Subcutaneous adipose tissue (tissue), 4 donors: ENCODE results near the gene NCKAP1. TPM values are rescaled to one million over a fixed set of nuclear protein-coding genes. Genes with fewer than 3 reads are reported as not detected.

Experiments used
- total RNA-seq, 4 donors: library from RNA; depleted of rRNA; stranded (reverse); fragments of >200 nt; gene quantifications; one replicate each; pipeline ENCODE4 v1.1.0, GENCODE V29; 2016
- TF ChIP-seq, protein P1 (sequence below): fragments of 450-650 bp; IDR thresholded peaks from one replicate; pipeline ENCODE4 v1.5.1; 2016; ENCODE audit warnings: low read depth, mild to moderate bottlenecking, control low read depth, antibody characterized with exemption, moderate library complexity

Gene NCKAP1
- total RNA-seq, 4 donors from 2014 or later = 123 to 308 (median 157) TPM

DNA sequence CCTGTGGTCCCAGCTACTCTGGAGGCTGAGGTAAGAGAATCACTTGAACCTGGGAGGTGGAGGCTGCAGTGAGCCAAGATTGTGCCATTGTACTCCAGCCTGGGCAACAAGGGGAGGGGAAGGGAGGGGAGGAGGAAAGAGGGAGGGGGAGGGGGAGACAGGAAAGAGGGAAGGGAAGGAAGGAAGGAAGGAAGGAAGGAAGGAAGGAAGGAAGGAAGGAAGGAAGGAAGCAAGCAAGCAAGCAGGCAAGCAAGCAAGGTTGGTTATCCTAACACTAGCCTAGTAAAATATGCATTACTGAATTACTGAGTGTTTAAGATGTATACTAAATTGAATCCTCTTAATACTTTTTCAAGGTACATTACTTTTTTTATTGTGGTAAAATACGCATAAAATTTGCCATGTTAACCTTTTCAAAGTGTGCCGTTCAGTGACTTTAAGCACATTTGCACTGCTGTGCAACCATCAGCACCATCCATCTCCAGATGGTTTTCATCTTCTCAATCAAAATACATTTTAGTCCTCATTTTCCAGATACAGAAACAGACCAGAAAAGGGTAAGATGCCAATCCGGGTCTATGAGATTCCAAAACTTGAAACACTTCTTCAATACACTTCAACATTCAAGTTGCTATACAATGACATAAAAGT lies 28.9 kb downstream of the NCKAP1 start:
- TF ChIP-seq, protein P1, sequence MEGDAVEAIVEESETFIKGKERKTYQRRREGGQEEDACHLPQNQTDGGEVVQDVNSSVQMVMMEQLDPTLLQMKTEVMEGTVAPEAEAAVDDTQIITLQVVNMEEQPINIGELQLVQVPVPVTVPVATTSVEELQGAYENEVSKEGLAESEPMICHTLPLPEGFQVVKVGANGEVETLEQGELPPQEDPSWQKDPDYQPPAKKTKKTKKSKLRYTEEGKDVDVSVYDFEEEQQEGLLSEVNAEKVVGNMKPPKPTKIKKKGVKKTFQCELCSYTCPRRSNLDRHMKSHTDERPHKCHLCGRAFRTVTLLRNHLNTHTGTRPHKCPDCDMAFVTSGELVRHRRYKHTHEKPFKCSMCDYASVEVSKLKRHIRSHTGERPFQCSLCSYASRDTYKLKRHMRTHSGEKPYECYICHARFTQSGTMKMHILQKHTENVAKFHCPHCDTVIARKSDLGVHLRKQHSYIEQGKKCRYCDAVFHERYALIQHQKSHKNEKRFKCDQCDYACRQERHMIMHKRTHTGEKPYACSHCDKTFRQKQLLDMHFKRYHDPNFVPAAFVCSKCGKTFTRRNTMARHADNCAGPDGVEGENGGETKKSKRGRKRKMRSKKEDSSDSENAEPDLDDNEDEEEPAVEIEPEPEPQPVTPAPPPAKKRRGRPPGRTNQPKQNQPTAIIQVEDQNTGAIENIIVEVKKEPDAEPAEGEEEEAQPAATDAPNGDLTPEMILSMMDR = no peak

DNA sequence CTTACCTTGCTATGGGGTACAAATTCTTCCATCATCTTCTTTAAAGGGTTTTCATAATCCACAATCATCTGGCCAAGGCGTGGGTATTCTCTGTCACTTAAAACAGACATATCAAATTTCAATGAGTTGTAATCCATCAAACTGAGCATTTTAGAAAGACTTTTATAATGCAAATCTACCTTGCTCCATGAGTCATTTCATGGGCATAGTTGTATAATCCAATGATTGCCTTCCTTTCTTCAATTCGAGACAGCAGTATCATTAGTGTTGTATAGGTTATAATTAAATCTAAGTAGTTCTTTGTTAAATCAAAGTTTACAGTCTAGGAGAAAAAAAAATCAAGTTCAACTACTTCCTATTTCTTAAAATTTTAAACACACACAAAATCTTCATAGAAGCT lies 36.3 kb downstream of the NCKAP1 start:
- TF ChIP-seq, protein P1 = no peak

DNA sequence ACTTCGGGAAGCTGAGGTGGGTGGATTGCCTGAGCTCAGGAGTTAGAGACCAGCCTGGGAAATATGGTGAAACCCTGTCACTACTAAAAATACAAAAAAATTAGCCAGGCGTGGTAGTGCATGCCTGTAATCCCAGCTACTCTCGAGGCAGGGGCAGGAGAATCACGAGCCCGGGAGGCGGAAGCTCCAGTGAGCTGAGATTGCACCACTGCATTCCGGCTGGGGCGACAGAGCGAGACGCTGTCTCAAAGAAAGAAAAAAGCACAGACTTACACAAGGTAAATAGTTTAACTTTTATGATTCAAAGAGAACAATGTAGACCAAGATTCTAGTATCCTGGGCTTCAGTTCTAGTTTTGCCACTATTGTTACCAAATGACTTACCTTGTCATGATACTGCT lies 37.4 kb downstream of the NCKAP1 start:
- TF ChIP-seq, protein P1 = no peak

DNA sequence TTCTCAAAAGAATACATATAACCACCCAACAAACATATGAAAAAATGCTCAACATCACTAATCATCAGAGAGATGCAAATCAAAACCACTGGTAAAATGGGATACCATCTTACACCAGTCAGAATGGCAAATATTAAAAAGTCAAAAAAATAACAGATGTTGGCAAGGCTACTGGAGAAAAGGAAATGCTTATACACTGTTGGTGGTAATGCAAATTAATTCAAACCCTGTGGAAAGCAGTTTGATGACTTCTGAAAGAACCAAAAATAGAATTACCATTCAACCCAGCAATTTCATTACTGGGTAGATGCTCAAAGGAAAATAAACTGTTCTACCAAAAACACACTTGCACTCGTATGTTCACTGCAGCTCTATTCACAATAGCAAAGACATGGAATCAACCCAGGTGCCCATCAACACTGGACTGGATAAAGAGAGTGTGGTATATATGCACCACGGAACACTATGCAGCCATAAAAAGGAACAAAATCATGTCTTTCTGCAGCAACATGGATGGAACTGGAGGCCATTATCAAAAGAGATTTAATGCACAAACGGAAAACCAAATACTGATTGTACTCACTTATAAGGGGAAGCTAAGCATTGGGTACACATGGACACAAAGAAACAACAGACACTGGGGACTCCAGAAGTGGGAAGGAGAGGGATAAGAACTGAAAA lies 38.8 kb downstream of the NCKAP1 start:
- TF ChIP-seq, protein P1 = no peak

DNA sequence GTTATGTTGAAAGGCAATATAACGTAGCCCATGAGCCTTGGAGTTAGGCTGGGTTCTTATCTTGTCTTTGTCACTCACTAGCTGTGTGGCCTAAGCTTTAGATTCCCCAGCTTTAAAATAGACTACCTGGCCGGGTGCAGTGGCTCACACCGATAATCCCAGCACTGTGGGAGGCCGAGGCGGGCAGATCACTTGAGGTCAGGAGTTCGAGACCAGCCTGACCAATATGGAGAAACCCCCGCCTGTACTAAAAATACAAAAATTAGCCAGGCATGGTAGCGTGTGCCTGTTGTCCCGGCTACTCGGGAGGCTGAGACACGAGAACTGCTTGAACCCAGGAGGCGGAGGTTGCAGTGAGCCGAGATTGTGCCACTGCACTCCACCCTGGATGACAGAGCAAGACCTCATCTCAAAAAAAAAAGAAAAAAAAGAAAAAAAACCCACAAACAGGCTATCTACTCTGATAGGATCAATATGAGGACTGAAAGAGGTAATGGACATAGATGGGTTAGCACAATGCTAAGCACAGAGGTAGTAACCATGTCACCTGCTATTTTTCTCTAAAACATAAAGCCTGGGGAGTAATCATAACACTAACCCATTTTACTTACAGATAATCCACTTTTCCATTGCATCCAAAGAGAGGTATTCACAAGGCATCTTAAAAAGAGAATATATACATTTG lies 43.9 kb downstream of the NCKAP1 start:
- TF ChIP-seq, protein P1 = no peak

DNA sequence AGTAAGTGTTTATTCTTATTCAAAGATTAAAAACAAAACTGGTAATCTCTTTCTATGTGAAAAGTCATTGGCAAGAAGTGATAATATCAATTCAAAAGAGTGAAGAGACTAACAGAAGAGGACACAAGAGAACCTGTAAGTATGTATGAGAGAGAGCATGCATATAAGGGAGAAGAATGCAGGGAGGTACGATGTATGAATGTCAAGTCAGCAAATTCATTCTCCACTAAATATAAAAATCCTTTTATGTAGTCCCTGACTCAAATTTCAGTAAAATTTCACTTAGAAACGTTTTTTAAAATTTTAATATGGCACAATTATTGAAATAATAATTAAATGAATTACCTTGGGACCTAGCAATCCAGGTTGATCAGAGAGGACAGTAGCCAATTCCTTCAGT lies 55.3 kb downstream of the NCKAP1 start:
- TF ChIP-seq, protein P1 = no peak

DNA sequence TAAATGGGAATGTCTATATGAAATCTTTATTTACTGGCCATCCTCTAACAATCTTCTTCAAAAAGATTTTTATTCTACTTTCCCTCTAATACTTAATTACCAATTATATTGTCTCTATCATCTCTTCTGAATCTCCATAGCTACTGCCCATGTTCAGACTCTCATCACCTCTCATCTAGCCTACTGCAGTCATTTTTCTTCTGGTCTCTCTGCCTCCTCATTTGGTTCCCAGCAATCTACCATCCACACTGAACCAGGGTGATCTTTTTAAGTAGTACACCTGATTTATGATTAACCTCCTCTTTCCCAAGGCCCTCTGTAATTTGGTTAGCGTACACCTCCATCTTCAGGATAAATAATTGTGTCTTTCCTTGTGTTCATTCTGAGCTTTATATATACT lies 57.6 kb downstream of the NCKAP1 start:
- TF ChIP-seq, protein P1 = no peak
